HS-27A (cell line): Measurements from ENCODE around the gene TCEANC2.
A peak's percentile ranks its signal among the peaks of the same experiment; 100 is the strongest.

Experiments
- DNase-seq: peaks from one replicate; pipeline ENCODE4 v3.0.0-alpha.2; 2012; ENCODE audit warnings: low read depth, missing footprints

TCEANC2 gene

DNA sequence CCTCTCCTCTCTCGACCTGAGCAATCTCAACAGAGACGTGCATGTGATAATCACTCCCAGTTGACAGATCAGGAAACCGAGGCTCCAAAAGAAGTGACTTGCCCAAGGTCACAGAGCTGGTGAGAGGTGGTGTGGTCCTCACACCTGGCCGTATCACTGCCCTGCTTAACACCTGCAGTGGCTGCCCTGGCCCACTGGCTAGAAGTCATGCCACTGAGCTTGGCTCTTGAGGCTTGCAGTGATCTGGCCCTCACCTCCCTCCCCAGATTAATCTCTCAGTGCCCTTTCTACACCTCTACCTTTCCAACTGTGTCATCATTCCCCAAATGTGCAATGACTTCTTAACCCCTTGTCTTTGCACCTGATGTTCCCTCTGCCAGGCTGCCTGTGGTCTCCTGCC is 60.6 kb downstream of the TCEANC2 start:
- no peak for DNase-seq

DNA sequence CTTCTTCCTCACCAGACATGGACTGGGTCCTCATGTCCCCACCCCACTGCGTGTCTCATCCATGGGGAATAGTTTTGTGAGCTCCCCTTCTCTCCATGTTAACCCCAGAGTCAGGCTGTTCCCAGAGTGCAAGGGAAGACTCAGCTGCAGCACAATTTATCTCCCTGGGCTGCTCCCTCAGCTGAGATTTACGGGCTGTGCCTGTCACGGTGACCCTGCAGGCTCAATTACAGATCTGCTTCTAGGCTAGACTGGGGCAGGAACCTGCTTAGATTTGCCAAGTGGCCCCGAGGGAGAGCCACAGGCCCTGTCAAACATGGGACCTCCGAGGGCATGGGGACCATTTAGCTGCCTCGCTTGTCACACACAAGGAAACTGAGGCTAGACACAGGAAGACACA is 61.5 kb downstream of the TCEANC2 start:
- no peak for DNase-seq

DNA sequence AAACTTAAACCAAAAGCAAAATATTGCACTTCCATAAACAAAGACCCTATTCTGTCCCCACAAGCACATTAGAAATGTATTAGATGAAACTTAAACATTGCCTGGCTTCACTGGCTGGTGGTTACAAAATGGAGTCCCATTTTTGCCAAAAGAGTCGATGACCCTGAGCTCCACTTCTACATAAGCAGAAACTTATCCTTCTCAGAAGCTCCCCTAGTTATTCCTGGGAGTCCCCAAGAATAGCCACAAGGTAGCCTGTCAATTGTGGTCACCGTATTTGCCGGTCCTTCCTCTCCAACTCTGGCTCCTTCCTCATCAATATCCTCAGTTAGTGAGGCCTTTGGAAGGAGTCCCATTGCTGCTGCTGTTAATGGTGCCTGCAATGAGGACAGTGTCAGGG is 62.1 kb downstream of the TCEANC2 start:
- no peak for DNase-seq

DNA sequence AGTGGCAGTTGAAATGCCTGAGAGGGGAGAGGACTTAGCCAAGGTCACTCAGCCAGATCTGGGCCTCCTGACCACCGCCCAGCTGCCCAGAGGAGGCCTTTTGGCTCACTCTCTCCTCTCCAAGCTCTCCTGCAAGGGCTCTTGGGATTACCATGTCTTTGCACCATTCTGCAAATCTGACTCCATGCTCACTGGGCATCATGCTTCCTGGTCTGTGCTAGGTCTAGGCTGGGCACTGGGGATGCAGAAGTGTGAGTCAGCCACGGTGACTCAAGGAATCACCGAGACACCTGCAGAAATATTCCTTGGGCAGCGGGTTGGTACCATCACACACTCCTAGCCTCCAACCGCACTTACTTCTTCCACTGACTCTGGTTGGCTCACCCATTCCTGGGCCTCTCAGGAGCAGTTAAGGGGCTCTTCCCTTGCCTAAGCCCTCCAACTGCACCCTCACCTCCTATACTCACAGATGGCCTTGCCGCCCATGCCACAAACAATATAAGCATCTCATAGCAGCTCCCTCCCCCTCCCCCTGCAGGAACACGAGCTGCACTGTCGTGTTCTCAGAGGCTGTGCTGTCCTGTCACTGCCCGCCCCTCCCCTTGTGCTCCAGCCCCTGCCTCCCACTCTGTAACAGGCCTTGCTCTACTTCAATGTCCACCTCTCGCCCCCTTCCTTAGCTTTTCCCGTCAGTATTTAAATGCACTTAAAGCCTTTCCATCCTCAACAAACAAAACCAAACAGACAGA is 64.6 kb downstream of the TCEANC2 start:
- DNase-seq, result no peak

DNA sequence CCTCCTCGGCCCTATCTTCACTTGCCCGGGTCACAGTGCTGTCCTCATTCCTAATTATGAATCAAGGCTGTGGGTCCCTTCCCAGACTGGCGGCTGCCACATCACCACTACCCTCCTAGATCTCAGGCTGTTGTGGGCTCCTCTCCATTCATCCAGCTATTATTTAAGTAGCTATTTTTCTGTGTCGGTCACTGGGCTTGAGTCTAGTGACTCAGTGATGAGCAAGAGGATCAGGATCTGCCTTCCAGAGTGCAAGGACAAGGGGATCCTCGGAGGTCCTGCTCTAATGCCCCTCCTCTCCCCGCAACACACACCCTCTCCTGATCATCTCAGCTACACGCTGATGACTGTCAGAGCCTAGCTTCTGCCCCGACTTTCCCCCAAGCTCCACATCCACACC is 65.3 kb downstream of the TCEANC2 start:
- DNase-seq, result peak; percentile 57

DNA sequence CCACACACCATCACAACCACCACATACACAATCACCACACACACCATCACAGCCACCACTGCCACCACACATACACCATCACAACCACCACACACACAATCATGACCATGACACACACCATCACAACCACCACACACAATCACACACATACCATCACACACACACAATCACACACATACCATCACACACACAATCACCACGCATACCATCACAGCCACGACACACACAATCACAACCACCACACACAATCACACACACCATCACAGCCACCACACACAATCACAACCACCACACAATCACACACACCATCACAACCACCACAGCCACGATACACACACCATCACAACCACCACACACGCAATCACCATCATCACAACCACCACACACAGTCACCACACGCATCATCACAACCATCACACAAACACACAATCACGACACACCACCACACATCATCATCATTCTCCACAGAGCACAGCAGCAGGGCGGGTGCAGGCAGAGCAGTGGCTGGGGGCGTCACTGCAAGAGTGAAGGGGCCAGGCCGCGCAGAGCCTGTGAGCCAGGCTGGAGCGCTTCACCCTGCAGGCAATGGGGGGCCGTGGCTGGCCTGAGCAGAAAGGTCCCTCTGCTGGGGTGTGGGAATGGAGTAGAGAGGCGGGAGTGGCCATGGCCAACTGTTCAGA is 66.8 kb downstream of the TCEANC2 start:
- no peak for DNase-seq

DNA sequence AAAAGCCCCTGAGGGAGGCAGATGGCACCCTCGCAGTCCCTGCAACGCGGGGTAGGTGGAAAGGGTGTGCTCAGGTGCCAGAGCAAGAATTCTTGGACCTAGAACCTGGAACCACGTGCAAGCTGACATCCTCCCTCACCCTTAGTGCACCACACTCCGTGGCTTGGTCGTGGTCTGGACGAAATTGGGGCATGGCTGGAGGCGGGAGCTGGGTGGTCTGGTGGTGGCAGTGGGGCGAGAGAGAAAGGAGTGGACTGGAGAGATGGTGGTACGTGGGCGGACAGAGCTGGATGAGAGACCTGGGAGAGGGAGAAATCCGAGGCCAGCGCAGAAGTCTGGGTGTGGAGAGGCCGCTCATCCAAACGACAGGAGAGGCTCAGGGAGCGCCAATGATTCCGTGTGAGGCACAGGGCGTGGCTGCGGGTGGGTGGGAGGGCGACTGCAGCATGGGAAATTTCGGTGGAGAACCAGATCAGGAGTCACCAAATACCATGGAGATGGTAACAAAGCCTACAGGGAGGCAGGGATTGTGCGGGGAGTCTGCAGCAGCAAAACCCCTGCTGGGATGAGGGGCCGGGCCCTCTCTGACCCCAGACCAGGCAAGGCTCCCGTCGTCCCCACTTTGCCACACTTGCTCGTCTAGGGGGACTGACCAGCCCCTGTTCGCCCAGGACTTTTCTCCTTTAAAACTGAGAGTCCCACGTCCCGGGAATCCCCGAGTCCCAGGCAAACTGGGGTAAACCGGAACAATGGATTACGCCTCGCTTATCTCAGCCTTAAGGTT is 67.5 kb downstream of the TCEANC2 start:
- DNase-seq, result no peak

DNA sequence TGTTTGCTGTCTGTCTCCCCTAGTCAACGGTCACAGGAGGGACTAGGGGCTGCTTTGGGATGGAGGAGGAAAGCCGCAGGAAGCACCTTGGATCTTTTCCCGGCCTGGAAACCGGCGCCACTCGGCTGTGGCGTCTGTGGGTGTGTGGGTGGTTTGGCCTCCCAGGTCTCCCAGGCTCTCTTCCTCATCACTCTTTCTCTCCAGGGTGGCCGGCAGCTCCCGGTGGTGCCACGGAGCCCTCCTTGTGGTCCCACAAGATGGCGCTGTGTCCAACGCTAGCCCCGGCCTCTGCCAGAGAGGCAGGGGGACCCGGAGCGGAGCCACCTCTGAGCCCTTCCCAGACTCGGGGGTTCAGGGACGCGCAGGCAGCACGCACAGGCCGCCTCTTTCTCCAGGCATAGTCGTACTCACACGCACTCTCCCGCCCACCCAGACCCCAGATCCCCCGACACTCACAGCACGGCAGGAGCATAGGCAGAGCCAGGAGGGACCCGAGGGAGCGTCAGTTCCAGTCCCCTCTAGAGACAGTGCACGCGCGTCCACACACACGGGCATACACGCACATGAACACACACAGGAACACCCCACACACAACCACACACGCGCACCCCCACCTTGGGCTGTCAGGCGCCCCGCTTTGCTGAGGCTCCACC is 68.2 kb downstream of the TCEANC2 start:
- no peak for DNase-seq

DNA sequence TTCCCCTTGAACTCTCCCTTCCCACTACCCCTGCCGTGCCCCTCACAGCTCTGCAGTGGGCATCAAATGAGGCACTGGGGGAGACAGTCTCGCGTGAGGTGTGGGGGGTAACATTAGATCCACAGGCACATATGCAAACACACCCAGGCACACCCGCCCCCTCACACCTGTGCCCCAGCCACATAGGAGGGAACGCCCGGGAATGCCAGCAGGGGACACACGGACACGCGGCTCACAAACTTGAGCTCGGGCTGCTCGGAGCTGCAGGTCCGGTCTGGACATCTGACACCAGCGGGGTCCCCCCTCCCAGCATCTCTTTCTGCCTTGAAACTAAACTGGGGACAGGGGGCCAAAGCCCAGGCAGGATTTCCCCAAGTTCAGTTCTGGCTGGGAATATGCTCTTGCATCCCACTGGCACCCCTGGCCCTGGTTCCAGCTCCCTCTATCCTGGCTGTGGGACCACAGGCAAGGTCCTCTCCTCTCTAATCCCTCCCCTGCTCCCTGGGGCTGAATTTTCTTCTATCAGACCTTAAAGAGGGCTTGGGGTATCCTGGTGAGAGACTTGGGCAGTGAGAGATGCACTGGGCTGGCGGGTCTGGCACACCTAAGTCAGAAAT is 68.8 kb downstream of the TCEANC2 start:
- DNase-seq, result no peak

DNA sequence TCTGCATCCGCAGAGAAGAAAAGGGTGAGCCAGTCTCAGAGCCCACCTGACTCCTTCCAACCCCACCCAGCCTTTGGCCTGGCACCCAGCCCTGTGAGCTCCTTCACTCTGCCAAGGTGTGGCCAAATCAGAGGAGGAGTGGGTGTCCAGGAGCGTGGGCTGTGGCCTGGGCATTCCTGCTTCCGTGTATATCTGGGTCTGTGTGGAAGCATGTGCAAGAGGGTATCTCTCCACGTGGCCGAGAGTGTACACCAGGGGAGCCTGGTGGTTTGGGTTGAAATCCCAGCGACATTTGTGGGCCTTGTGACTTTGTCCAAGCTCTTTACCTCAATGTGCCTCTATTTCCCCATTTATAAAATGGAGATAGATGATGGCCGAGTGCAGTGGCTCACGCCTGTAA is 69.6 kb downstream of the TCEANC2 start:
- no peak for DNase-seq

DNA sequence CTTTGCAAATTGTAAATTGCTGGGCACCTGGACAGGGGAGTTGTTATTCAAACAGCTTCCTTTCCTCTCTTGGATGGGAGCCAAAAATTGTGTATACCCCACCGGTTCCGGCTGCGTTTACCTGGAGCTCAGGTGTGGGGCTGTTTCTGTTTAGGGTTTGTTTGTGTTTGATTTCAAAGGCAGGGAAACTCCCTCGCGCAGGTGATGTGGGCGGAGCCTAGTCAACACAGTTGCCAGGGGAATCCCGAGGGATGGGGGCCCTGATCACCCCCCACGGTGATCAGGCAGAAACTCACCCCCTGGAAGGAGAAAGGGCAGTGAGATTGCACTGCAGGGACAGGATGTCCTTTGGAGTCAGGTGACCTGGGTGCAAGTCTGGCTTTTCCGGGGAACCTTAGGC is 71.1 kb downstream of the TCEANC2 start:
- DNase-seq, result no peak

DNA sequence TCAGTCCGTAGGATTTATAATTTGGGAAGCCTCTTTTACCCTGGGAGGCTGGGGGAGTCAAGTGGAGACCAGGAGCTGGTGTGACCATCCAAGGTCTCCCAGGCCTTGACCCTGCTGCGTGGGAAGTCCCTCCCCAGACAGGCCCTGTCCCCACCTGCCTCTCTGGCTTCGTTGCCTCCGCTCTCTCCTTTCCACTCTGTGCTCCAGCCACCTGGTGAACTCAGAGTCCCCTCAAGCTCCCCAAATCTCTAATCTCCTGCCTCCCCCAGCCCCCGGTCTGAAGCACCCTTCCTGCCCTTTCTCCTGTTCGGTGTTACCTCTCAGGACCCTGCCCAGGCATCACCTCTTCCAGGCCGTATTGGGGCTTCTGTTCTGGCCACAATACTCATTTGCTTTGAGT is 71.5 kb downstream of the TCEANC2 start:
- no peak for DNase-seq

DNA sequence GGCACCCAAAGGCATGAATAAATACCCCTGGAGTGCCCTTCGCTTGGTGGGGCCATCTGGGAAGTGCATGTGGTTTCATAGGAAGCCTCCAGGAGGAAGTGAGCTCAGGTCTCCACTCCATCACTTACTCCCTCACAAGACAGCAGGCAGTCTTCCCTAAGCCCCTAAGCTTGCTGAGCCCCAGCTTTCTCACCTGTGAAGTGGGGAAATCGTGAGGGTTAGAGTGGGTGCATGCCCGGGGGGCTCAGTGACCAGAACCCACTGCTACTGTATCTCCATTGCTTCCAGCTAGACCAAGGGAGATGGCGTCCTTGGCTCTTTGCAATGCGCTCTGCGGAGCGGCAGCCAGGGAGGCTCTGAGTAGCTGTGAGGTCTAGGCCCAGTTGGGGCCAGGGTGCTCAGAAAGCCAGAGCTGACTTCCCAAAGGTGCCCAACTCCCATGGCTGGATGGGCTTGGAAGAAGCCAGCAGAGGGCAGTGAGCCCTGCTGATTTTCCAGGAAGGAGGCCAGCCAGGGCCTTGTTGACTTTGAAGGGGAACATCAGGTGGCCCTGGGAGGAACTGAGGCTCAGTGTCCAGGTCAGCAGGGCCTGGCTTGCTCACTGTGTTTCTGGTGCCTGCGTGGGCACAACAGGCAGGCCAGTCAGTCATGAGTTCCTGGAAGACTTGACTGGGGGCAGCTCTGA is 72.1 kb downstream of the TCEANC2 start:
- DNase-seq, result no peak

DNA sequence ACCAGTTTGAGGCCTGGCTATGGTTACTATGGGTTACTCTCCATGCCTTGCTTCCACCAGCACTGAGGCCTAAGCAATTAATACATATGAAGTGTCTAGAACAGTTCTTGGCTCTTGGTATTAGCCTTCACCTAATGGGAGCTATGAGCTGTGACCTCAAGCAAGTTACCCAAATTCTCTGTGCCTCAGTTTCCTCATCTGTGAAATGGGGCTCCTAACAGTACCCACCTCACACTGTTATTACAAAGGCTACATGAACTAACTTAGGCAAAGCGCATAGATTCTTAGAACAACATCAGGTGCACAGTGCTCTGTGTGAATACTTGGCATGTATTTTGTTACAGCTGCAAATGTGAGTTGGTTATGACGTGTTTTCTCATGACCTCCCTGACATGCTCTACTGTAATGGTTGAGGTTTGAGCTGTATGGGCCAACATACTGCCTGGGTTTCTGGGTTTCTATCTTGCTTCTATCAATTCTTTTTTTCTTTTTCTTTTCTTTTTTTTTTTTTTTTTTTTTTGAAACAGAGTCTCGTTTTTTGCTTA is 72.9 kb downstream of the TCEANC2 start:
- DNase-seq, result no peak

DNA sequence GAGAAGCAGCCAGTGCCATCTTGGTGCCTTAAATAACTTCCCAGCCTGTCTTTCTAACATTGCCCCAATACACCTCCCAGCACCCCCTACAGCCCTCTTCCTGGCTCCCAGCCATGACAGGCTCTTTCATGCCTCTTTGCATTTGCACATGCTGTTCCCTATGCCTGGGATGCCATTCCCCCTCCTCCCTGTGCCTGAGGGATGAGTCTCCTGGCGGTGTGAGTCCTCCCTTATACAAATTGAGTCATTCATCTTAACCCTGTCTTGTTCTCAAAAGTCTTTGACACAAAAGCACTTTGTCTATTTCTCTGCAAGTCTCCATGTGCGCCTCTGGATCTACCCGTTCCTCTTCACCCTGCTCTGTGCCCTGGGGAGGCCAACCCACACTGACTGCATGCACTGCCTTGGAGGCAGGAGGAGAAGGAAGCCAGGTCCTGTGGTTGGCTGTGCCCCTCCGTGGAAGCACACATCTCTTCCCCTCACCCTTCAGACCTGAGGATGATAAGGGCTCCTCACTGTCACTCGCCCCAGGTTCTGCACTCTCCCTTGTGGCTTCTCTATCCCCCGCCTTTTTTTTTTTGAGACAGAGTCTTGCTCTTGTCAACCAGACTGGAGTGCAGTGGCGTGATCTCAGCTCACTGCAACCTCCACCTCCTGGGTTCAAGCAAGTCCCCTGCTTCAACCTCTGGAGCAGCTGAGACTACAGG is 74.3 kb downstream of the TCEANC2 start:
- no peak for DNase-seq

DNA sequence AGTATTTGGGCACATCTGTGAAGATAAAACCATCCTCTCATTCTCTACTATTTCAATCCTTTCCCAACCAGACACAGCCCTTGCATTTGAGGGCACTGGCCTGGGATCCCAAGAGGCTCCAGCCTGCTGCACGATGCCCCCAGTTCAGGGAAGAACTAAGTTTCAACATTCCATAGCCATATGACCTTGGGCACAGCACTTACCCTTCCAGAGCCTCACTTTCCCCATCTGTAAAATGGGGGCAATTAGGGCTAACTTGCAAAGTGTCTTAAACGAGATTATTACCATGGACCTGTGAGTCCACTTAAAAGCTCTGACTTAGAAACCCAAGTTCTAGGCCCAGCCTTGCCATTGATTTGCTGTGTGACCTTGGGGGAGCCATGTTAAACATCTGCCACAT is 76.5 kb downstream of the TCEANC2 start:
- DNase-seq, result no peak

DNA sequence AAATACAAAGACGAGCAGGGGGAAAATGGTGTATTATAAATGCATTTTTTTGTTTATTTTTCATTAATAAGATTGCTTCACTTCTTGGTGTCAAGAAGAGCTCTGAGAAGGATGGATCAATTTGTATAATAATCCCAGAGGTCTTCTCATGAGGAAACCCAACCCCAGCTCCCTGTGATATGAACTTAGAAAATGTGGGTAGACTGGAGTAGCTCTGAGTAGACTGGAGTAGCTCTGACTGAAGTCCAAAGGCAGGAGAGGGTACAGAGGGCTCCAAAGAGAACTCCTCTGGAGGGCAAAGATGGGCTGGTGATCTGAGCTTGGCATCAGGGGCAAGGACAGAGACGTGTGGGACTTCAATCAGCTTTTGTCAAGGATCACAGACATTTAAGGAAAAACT is 78.0 kb downstream of the TCEANC2 start:
- DNase-seq, result no peak

DNA sequence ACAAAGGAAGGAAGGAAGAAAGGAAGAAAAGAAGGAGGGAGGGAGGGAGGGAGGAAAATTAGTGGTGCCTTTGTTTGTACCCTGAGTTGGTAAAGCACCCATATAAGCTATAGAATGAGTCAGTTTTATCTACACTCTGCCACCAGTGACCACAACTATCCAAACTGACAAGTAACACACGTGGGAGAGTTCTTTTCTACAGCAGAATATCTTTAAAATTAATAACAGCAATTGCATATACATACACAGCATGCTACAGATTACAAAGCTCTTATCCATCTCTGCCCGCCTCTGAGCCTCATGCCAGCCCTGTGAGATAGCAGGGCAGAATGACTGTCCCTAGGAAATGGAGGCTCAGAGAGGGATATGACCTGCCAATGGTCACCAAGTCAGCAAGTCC is 79.1 kb downstream of the TCEANC2 start:
- no peak for DNase-seq

DNA sequence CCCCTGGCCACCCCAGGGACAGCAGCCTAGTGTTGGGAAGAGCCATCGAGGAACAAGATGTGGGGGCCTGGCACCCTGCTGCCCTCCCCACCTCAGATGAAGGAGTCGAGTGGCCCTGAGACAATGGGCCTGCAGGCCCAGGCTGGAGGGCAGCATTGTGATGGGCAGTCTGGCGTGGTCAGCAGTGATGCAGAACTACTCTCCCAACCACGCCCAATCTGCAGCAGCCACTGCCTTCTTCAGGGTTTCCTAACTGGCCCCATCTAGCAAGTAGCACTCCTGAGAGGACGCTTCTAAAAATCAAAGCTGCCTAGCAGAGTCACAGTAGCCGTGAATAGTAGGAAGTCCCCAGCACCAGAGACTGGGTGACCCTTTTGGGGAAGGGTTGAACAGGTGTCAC is 80.9 kb downstream of the TCEANC2 start:
- no peak for DNase-seq

DNA sequence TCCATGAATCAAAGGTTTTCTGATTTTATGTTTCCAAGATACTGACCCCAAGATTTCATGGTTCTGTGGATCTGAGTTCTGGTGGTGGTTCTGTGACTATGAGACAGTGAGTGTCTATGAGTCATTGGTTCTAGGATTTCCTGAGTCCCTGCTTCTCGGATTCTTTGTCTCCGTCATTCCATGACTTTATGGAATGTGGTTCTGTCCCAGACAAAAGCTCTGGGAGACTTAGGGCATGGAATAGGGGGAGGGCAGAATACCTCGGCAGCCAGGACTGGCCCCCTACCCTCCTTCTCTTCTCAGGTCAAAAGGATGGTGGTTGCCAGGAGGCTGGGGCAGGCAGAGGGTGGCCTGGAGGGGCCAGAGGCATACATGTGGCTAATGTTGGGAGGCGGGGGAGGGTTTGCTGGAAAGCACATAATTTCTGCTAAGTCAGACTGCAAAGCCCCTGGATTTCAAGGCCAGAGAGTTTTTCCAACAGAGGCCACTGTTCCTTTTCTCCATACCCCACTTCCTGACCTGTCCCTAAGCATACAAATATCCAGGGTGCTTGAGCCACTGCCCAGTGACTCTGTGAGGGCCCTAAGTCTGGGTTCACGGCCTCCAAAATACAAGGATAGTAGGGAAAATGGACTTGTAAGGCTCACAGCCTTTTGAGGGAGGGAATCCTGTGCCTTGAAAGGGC is 82.2 kb downstream of the TCEANC2 start:
- DNase-seq, result no peak
